Inferior parietal cortex (tissue), 1 donor: ENCODE measurements around the gene STX4.

Source experiments
- DNase-seq: peaks from one replicate; pipeline ENCODE4 v3.0.0-alpha.2; 2016; ENCODE audit errors: extremely low spot score

STX4 gene

GRCh38 chr16:31032736-31033708, at the start of gene STX4:
Gene STX4 (plus strand): TSS chr16:31033558. CDS start chr16:31033806, 248 bp downstream.
- DNase-seq = peak; percentile 99

- DNase-seq = no peak
These were observed 49.3 kb upstream of the STX4 start for GRCh38 chr16:30983898-30984610.

GRCh38 chr16:30984669-30985400, 48.5 kb upstream of the STX4 start, which contains the start of gene HSD3B7:
Gene HSD3B7 (plus strand): TSS chr16:30985207. CDS start chr16:30985659, 452 bp downstream.
- DNase-seq = peak; percentile 66

- no peak for DNase-seq
These were observed 47.8 kb upstream of the STX4 start for GRCh38 chr16:30985401-30986128.

- no peak for DNase-seq
These were observed 47.0 kb upstream of the STX4 start for GRCh38 chr16:30986129-30986991.

GRCh38 chr16:30987581-30988190, 45.7 kb upstream of the STX4 start:
- DNase-seq = no peak

- no peak for DNase-seq
These were observed 43.8 kb upstream of the STX4 start for GRCh38 chr16:30989469-30990047.

GRCh38 chr16:30990105-30990504, 43.3 kb upstream of the STX4 start:
- DNase-seq = no peak

- DNase-seq = no peak
These were observed 42.3 kb upstream of the STX4 start for GRCh38 chr16:30991052-30991451.

- no peak for DNase-seq
These were observed 41.0 kb upstream of the STX4 start for GRCh38 chr16:30992276-30992780.

GRCh38 chr16:30992931-30993816, 40.2 kb upstream of the STX4 start:
- DNase-seq = no peak

- DNase-seq = no peak
These were observed 37.4 kb upstream of the STX4 start for GRCh38 chr16:30995927-30996323.

- DNase-seq = no peak
These were observed 36.9 kb upstream of the STX4 start for GRCh38 chr16:30996324-30996984.

GRCh38 chr16:30996985-30997724, 36.2 kb upstream of the STX4 start:
- DNase-seq = no peak

- no peak for DNase-seq
These were observed 35.3 kb upstream of the STX4 start for GRCh38 chr16:30997725-30998711.
